T-cell (primary cell): ENCODE measurements around the gene FBN1. TPM values are rescaled to one million over a fixed set of nuclear protein-coding genes. Genes with fewer than 3 reads are reported as not detected.

Experiments used
- ATAC-seq, 4 experiments: fragments of 200-7000 bp in 3 of 4; fragments of 150-1000 bp in 1 of 4; cut with Tn5 transposase; replicated peaks in 1 of 4; 1 replicate in 3 of 4; 2 replicates in 1 of 4; pipeline ENCODE4 v1.10.0; 2021; ENCODE audit warnings: moderate library complexity in 3 of 4, mild to moderate bottlenecking in 2 of 4, moderate number of reproducible peaks in 1 of 4
- CTCF ChIA-PET, 2 donors: fragments of 300-600 bp; sonication (Branson Sonifier 250); formaldehyde crosslinking; loops; one replicate each; lab custom pipeline; 2022; ENCODE audit warnings: antibody characterized with exemption in 2 of 2; lab: Charles Lee
- POLR2A ChIA-PET, 2 donors: fragments of 300-600 bp; sonication (Branson Sonifier 250); formaldehyde crosslinking; loops; one replicate each; lab custom pipeline; 2022; ENCODE audit warnings: antibody characterized with exemption in 2 of 2; lab: Charles Lee
- DNase-seq, 35 experiments: peaks; one replicate each; pipeline versions ENCODE4 v3.0.0 to v3.0.0-alpha.2; 2013 to 2023
- H3K27ac ChIP-seq: one replicate; pipeline ENCODE4 v1.5.1; 2013; ENCODE audit warnings: low read length
- H3K27me3 ChIP-seq, 2 experiments: replicated peaks in 1 of 2; 1 replicate in 1 of 2; 2 replicates in 1 of 2; pipeline versions ENCODE4 v1.6.1 to v1.7.0; 2013; ENCODE audit warnings: low read length in 1 of 2, mixed read lengths in 1 of 2; ENCODE audit not compliant: control insufficient read depth in 2 of 2, insufficient read depth in 2 of 2; ENCODE audit errors: extremely low read depth in 1 of 2
- H3K36me3 ChIP-seq, 2 donors: 1 replicate in 1 of 2; 2 replicates in 1 of 2; pipeline versions ENCODE4 v1.6.1 to v1.7.0; 2013; ENCODE audit warnings: low read length in 1 of 2; ENCODE audit not compliant: control insufficient read depth in 2 of 2, insufficient read depth in 1 of 2; ENCODE audit errors: extremely low read depth in 1 of 2
- H3K4me1 ChIP-seq, 2 experiments: 1 replicate in 1 of 2; 2 replicates in 1 of 2; pipeline versions ENCODE4 v1.6.1 to v1.7.0; 2013; ENCODE audit warnings: low read length in 2 of 2, mixed read lengths in 1 of 2; ENCODE audit not compliant: insufficient read depth in 2 of 2, control insufficient read depth in 1 of 2; ENCODE audit errors: extremely low read depth in 1 of 2
- H3K4me3 ChIP-seq, 2 donors: 1 replicate in 1 of 2; 2 replicates in 1 of 2; pipeline versions ENCODE4 v1.5.1 to v1.7.0; 2013; ENCODE audit warnings: mild to moderate bottlenecking in 2 of 2, low read length in 1 of 2, moderate library complexity in 1 of 2; ENCODE audit not compliant: control insufficient read depth in 1 of 2; ENCODE audit errors: extremely low read depth in 1 of 2
- H3K9me3 ChIP-seq: 2 replicates; pipeline ENCODE4 v1.7.0; 2013
- H3K27ac Mint-ChIP-seq, 2 donors: one replicate each; pipeline ENCODE4 v1.8.0; 2020 to 2021; ENCODE audit warnings: mild to moderate bottlenecking in 2 of 2, mixed read lengths in 2 of 2
- H3K27me3 Mint-ChIP-seq, 2 donors: one replicate each; pipeline ENCODE4 v1.8.0; 2021 to 2022; ENCODE audit warnings: mixed read lengths in 2 of 2
- H3K36me3 Mint-ChIP-seq: one replicate; pipeline ENCODE4 v1.8.0; 2021; ENCODE audit warnings: mixed read lengths
- H3K4me1 Mint-ChIP-seq, 3 donors: one replicate each; pipeline ENCODE4 v1.8.0; 2020 to 2022; ENCODE audit warnings: mixed read lengths in 3 of 3, mild to moderate bottlenecking in 1 of 3
- H3K4me3 Mint-ChIP-seq, 3 donors: one replicate each; pipeline ENCODE4 v1.8.0; 2020 to 2022; ENCODE audit warnings: mild to moderate bottlenecking in 3 of 3, mixed read lengths in 3 of 3, moderate library complexity in 3 of 3
- H3K9me3 Mint-ChIP-seq, 3 donors: one replicate each; pipeline ENCODE4 v1.8.0; 2020 to 2022; ENCODE audit warnings: mixed read lengths in 3 of 3
- WGBS: methylation state at CpG from one replicate; pipeline ENCODE4 v1.1.5; 2013; ENCODE audit warnings: missing lambda C conversion rate; ENCODE audit not compliant: insufficient coverage; 5-methylcytosine and 5-hydroxymethylcytosine counted together
- total RNA-seq, 35 experiments: library from RNA in 6 of 35; stranded (reverse) in 6 of 35; fragments of 120-200 nt in 1 of 35; gene quantifications; one replicate each; pipeline versions ENCODE4 v1.2.1 to v1.2.4 and lab custom pipeline; 2013 to 2026

FBN1 gene
- total RNA-seq, 5 donors from 2014 or later (not counting 1 experiment from before 2014, with no cell fraction given), result 0.28 to 1.2 (median 0.79) TPM

DNA sequence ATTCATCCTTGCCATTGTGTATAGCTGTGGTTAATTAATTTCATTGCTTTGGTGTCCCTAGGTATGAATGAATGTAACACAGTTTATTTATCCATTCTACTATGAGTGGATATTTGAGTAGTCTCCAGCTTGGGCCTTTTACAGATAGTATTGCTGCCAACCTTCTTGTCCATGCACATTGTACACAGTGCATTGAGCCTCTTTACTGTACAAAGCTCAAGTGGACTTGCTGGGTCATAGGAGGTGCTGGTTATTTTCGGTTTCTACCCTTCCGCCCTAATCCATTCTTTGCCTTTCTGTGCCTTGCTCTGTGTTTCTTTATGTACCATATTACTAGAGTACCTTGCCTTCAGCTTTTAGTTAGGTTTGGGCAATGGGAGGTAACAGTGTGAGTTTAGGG lies 253.6 kb downstream of the FBN1 start:
- H3K4me3 Mint-ChIP-seq, result no peak overlapping the region
- no peaks in the 10 kb centered on the region for H3K27me3 ChIP-seq
- POLR2A ChIA-PET, result no interaction called here
- H3K4me3 ChIP-seq, result no peak overlapping the region
- no CpG with 5 or more reads among the region's 2 CpGs for WGBS
- no peaks in the 10 kb centered on the region for H3K9me3 ChIP-seq
- H3K27ac Mint-ChIP-seq, result no peak overlapping the region
- H3K27me3 Mint-ChIP-seq, result peaks cover 6 to 13% of the 10 kb centered on the region in 2 donors
- DNase-seq (no peak), ATAC-seq (no peak)
- no peaks in the 10 kb centered on the region for H3K36me3 Mint-ChIP-seq
- no peaks in the 10 kb centered on the region for H3K4me1 ChIP-seq
- no peaks in the 10 kb centered on the region for H3K9me3 Mint-ChIP-seq
- CTCF ChIA-PET, result interaction anchor here in 1 of 2 donors (0.6 kb wide), 1 partner anchor 84 kb away, joined by 4 read pairs; no protein-coding TSS in a partner anchor
- no peaks in the 10 kb centered on the region for H3K36me3 ChIP-seq
- H3K4me1 Mint-ChIP-seq, result no peaks in the 10 kb centered on the region
- H3K27ac ChIP-seq, result no peak overlapping the region

DNA sequence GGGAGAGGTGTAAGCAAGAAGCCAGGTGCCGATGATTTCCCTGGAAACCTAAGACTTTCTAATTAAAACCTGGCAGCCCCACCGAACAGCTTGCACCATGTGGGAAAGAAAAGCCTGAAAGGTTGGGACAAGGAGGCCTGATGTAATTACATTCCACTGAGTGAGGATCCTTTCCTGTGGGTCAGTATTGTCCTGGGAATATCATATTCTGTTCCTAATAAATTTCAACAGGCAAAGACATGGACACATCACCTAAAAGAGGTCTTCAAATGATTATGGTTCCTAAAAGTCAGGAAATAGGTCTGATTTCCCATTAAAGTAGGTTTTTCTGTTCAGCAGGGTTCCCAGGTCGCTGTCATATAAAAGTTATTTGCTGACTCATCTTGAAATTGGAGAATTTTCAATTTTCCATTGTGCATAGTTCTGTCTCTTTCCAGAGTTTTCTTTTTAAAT lies 255.8 kb downstream of the FBN1 start:
- H3K27ac ChIP-seq, result no peak overlapping the region
- CTCF ChIA-PET, result no interaction called here
- H3K4me3 ChIP-seq, result no peak overlapping the region
- H3K27me3 Mint-ChIP-seq, result peaks cover 14 to 16% of the 10 kb centered on the region in 2 donors
- ATAC-seq (no peak), DNase-seq (no peak)
- POLR2A ChIA-PET, result no interaction called here
- H3K27ac Mint-ChIP-seq, result no peak overlapping the region
- WGBS, result 83% methylated on average over 1 of the region's 3 CpGs
- H3K4me3 Mint-ChIP-seq, result no peak overlapping the region
- H3K9me3 Mint-ChIP-seq, result no peaks in the 10 kb centered on the region
- H3K4me1 ChIP-seq, result no peaks in the 10 kb centered on the region
- no peaks in the 10 kb centered on the region for H3K4me1 Mint-ChIP-seq
- H3K27me3 ChIP-seq, result no peaks in the 10 kb centered on the region
- H3K36me3 Mint-ChIP-seq, result no peaks in the 10 kb centered on the region
- H3K9me3 ChIP-seq, result no peaks in the 10 kb centered on the region
- H3K36me3 ChIP-seq, result no peaks in the 10 kb centered on the region

DNA sequence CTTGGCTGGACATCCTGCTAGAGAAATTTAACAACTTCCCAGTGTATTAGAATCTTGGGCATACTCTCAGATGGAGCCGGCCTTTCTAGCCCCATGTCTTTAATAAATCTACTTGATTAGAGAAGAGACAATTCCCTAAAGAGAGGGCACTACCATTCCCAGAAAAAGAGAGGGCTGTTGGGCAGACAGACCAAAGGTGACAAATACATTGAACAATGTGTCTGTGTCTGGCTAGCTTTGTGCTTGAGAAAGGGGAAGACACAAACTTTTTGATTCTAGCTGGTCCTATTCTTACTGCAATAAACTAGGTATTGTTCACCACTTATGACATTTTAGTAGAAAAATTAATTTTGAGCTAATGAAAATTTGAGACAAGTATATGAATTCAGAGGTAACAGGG lies 256.6 kb downstream of the FBN1 start:
- Histone ChIP-seq H3K4me3 (no peak overlapping the region), H3K9me3 (no peaks in the 10 kb centered on the region), H3K4me1 (no peaks in the 10 kb centered on the region), H3K27ac (no peak overlapping the region), H3K27me3 (no peaks in the 10 kb centered on the region), H3K36me3 (no peaks in the 10 kb centered on the region)
- CTCF ChIA-PET, result no interaction called here
- Mint-ChIP-seq H3K27me3 (peaks cover 14 to 16% of the 10 kb centered on the region in 2 donors), H3K9me3 (no peaks in the 10 kb centered on the region), H3K4me3 (no peak overlapping the region), H3K36me3 (no peaks in the 10 kb centered on the region), H3K27ac (no peak overlapping the region), H3K4me1 (no peaks in the 10 kb centered on the region)
- ATAC-seq (no peak), DNase-seq (no peak)
- POLR2A ChIA-PET, result no interaction called here
- no CpG with 5 or more reads among the region's 1 CpG for WGBS

DNA sequence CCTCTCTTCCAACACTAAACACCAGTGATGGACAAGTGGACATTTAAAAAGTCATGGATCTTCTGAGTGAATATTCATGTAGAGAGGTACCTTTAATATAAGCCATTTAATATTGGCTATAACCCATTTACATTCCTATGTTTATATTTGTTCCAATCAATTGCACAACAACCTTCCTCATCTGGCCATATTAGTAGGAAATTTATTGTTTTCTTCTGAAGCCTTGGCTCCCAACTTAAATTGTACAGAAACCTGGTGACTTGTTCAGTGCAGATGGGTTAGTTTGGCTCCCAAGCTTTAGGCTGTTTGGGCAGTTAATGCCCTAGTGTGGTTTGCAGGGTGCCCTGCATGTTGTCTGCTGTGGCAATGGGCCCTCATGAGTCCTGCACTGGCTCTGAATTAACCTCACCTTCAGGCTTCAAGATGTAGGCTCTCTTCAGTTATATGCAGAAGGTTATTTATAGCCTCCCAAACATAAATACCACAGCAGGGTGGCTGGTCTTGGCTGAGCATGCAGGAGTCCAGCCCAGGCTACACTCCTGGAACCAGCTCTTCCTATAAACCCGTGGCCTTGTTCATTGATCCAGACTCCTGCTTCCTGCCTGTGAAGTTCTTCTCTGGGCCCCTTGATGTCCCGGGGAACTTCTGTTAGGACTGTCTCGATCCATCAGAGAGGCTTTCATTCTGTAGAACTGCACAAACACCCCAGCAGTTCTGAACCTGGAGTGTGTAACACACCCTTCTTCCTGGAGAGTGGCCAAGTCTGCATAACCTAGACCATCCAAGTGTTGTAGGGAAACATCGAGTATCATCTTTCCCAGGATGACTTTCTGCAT lies 257.3 kb downstream of the FBN1 start:
- ATAC-seq (no peak), DNase-seq (no peak)
- H3K9me3 ChIP-seq, result no peaks in the 10 kb centered on the region
- Mint-ChIP-seq H3K4me3 (no peak overlapping the region), H3K4me1 (no peaks in the 10 kb centered on the region), H3K27ac (no peak overlapping the region), H3K27me3 (peaks cover 16% of the 10 kb centered on the region in 2 donors), H3K36me3 (no peaks in the 10 kb centered on the region), H3K9me3 (no peaks in the 10 kb centered on the region)
- no peak overlapping the region for H3K4me3 ChIP-seq
- no peak overlapping the region for H3K27ac ChIP-seq
- H3K27me3 ChIP-seq, result no peaks in the 10 kb centered on the region
- 73% methylated on average over 2 of the region's 4 CpGs for WGBS
- POLR2A ChIA-PET, result no interaction called here
- H3K4me1 ChIP-seq, result no peaks in the 10 kb centered on the region
- CTCF ChIA-PET, result no interaction called here
- no peaks in the 10 kb centered on the region for H3K36me3 ChIP-seq

DNA sequence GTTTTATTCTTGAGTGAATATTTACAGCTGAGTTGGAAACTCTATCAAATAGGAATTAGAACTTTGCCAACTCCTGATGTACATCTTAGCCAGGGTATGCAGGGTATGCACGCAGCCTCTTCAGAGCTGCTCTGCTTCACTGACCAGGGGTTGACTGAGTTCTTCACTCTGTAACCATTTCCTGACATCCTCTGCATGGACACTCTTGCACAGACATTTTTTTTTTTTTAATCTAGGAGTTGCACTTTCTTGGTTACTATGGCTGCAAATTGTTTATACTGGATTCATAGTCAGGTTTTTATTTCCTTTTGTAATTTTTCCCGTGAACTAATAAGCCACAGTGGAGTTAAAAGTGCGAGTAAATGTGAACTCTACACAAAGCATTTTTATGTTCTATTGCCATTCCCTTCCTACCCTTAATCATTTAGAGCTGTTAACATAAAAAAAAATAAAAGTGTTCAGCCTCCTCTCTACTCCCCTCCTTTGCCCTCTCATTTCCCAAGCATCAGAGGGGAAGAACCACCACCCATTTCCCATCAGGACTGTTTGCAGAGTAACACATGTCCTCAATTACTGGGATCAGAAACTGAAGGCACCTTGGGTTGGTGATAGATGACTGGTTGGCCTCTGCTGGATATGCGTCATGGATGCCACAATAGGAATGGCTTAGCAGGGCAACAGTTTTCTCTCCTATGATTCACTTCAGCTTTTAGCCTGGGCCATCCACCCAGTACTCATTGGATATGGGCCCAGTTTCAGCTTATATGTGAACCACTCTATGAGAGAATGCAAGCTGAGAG lies 260.3 kb downstream of the FBN1 start:
- Histone ChIP-seq H3K9me3 (no peaks in the 10 kb centered on the region), H3K4me3 (no peak overlapping the region), H3K4me1 (no peaks in the 10 kb centered on the region), H3K27ac (no peak overlapping the region), H3K27me3 (peaks cover 0 to 2% of the 10 kb centered on the region in 2 experiments), H3K36me3 (no peaks in the 10 kb centered on the region)
- no peaks in the 10 kb centered on the region for H3K36me3 Mint-ChIP-seq
- DNase-seq, result no peak
- no peak overlapping the region for H3K4me3 Mint-ChIP-seq
- ChIA-PET POLR2A (no interaction called here), CTCF (no interaction called here)
- peaks cover 6 to 10% of the 10 kb centered on the region in 2 donors for H3K27me3 Mint-ChIP-seq
- no peak for ATAC-seq
- no peaks in the 10 kb centered on the region for H3K4me1 Mint-ChIP-seq
- H3K9me3 Mint-ChIP-seq, result no peaks in the 10 kb centered on the region
- 86% methylated on average over 1 of the region's 4 CpGs for WGBS
- no peak overlapping the region for H3K27ac Mint-ChIP-seq

DNA sequence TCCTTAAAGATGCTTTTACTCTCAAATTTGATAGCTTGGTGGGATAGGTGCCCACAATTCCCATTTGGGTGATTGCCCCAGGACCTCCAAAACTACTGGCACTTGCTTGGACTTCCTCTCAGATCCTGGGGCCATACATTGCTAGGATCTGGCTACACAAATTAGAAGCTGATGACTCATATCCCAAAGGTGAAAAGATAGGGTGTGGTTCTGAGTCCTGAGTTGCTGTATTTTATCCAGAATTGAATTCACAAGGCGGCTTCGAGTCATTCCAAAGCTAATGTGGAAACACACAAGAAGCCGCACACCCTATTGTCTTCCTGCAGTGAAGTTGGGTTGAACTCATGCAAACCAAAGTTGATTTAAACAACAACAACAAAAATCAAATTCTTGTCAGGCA lies 260.9 kb downstream of the FBN1 start:
- Histone ChIP-seq H3K4me1 (no peaks in the 10 kb centered on the region), H3K9me3 (no peaks in the 10 kb centered on the region), H3K27me3 (peaks cover 0 to 2% of the 10 kb centered on the region in 2 experiments), H3K36me3 (no peaks in the 10 kb centered on the region), H3K4me3 (no peak overlapping the region), H3K27ac (no peak overlapping the region)
- CTCF ChIA-PET, result no interaction called here
- no peak overlapping the region for H3K4me3 Mint-ChIP-seq
- DNase-seq (no peak), ATAC-seq (no peak)
- 90% methylated on average over 2 of the region's 3 CpGs for WGBS
- no peaks in the 10 kb centered on the region for H3K9me3 Mint-ChIP-seq
- H3K4me1 Mint-ChIP-seq, result no peaks in the 10 kb centered on the region
- no peaks in the 10 kb centered on the region for H3K36me3 Mint-ChIP-seq
- H3K27ac Mint-ChIP-seq, result no peak overlapping the region
- H3K27me3 Mint-ChIP-seq, result peaks cover 8 to 12% of the 10 kb centered on the region in 2 donors
- POLR2A ChIA-PET, result no interaction called here
